Neutrophil (primary cell): ENCODE data around the gene LZTR1.
"Not testable (repeated sequence)": the region's sequence is repeated elsewhere in the genome, so short reads cannot be mapped to it uniquely, and the experiment has no call there.

Experiments
- H3K27ac ChIP-seq: fragments of 200-600 bp; sonication (generic); 2 replicates; pipeline ENCODE4 v1.5.1; 2016; ENCODE audit warnings: mild to moderate bottlenecking, moderate library complexity
- H3K27me3 ChIP-seq: fragments of 200-600 bp; sonication (generic); 2 replicates; pipeline ENCODE4 v1.6.0; 2016; ENCODE audit warnings: mild to moderate bottlenecking
- H3K36me3 ChIP-seq: fragments of 200-600 bp; sonication (generic); 2 replicates; pipeline ENCODE4 v1.5.1; 2017
- H3K4me1 ChIP-seq, 2 experiments: fragments of 200-600 bp in 1 of 2; sonication (generic) in 1 of 2; 1 replicate in 1 of 2; 2 replicates in 1 of 2; pipeline versions ENCODE4 v1.5.1 to v1.6.1; 2013 to 2016; ENCODE audit warnings: low read depth in 1 of 2, low read length in 1 of 2, mild to moderate bottlenecking in 1 of 2, moderate library complexity in 1 of 2; ENCODE audit not compliant: control insufficient read depth in 1 of 2, insufficient read depth in 1 of 2
- H3K4me3 ChIP-seq, 2 experiments: fragments of 200-600 bp in 1 of 2; sonication (generic) in 1 of 2; 1 replicate in 1 of 2; 2 replicates in 1 of 2; pipeline ENCODE4 v1.5.1; 2013 to 2016; ENCODE audit warnings: low read depth in 1 of 2, low read length in 1 of 2, mild to moderate bottlenecking in 1 of 2, moderate library complexity in 1 of 2
- H3K9me3 ChIP-seq: fragments of 200-600 bp; sonication (generic); 2 replicates; pipeline ENCODE4 v1.5.1; 2016
- TF ChIP-seq, protein P1 (sequence below): fragments of 200-600 bp; sonication (generic); IDR thresholded peaks from 2 replicates; pipeline ENCODE4 v1.5.1; 2016; ENCODE audit warnings: antibody characterized with exemption

LZTR1 gene

DNA sequence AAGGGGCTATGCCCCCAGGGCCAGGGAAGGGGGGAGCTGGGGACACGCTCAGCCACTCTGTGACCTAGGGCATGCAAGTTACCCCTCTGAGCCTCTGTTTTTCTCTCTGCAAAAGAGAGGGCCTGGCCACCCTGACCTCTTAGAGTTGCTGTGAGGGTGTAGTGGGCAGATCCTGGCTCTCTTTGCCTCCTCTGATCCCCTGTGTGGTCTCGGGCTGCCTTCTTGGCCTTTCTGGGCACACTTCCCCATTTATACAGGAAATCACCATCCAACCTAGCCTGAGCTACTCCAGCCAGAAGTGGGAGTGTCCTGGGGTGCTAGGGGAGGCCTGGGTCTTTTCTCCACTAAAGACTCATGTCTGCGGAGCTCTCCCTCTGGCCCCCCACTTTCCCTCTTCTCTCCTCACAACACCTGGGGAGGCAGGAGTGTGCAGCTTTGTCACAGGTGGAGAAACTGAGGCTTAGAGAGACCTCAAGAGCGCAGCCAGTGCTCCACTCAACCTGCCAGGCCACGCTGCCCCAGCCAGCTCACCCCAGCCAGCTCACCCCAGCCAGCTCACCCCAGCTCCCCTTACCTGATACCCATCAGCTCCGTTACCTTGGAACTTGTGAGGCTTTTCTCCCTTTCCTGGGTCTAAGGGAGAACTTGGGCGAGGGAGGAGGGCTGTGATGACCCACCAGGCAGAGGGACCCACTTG, 13.7 kb upstream of the LZTR1 start:
- H3K4me3 ChIP-seq: no peak overlapping the region
- no peaks in the 10 kb centered on the region for H3K9me3 ChIP-seq
- H3K36me3 ChIP-seq: no peaks in the 10 kb centered on the region
- peaks cover 32% of the 10 kb centered on the region for H3K27me3 ChIP-seq
- TF ChIP-seq, protein P1, sequence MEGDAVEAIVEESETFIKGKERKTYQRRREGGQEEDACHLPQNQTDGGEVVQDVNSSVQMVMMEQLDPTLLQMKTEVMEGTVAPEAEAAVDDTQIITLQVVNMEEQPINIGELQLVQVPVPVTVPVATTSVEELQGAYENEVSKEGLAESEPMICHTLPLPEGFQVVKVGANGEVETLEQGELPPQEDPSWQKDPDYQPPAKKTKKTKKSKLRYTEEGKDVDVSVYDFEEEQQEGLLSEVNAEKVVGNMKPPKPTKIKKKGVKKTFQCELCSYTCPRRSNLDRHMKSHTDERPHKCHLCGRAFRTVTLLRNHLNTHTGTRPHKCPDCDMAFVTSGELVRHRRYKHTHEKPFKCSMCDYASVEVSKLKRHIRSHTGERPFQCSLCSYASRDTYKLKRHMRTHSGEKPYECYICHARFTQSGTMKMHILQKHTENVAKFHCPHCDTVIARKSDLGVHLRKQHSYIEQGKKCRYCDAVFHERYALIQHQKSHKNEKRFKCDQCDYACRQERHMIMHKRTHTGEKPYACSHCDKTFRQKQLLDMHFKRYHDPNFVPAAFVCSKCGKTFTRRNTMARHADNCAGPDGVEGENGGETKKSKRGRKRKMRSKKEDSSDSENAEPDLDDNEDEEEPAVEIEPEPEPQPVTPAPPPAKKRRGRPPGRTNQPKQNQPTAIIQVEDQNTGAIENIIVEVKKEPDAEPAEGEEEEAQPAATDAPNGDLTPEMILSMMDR: no peak
- no peak overlapping the region for H3K27ac ChIP-seq
- H3K4me1 ChIP-seq: peaks cover 6 to 14% of the 10 kb centered on the region in 2 experiments

DNA sequence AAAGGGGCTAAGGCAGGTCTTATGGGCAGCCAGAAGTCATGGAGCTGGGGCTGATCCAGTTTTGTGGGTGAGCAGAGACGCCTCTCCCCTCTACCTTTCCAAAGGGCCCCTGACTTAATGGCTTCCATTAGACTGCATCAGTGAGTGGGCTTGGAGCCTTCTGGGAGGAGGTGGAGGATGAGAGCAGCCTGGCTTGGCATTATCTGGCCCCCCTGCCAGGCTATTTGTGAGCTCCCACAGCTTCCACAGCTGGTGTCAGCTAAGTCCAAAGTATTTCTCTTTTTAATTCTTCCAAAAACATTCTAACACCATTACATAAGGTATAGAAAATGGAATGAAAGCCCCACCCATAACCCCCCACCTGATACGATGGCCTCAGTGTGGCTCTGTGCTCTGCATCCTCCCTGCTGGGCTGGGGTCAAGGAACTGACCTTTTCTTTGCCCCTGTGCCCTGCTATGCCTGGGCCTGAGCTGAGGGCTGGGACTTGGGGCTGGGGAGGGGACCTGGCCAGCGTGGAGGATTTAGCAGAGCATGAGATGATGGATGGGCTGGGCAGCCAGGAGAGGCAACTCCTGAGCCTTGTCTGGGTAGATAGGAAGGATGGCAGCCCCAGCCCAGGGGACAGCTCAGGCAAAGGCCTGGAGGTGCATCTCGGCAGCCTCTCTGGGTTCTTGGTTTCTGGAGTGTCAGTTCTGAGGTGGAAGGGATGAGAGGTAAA, 11.0 kb upstream of the LZTR1 start:
- no peaks in the 10 kb centered on the region for H3K9me3 ChIP-seq
- peaks cover 5% of the 10 kb centered on the region for H3K27me3 ChIP-seq
- peaks cover 6 to 10% of the 10 kb centered on the region in 2 experiments for H3K4me1 ChIP-seq
- no peak overlapping the region for H3K4me3 ChIP-seq
- TF ChIP-seq, protein P1: no peak
- no peaks in the 10 kb centered on the region for H3K36me3 ChIP-seq
- no peak overlapping the region for H3K27ac ChIP-seq

DNA sequence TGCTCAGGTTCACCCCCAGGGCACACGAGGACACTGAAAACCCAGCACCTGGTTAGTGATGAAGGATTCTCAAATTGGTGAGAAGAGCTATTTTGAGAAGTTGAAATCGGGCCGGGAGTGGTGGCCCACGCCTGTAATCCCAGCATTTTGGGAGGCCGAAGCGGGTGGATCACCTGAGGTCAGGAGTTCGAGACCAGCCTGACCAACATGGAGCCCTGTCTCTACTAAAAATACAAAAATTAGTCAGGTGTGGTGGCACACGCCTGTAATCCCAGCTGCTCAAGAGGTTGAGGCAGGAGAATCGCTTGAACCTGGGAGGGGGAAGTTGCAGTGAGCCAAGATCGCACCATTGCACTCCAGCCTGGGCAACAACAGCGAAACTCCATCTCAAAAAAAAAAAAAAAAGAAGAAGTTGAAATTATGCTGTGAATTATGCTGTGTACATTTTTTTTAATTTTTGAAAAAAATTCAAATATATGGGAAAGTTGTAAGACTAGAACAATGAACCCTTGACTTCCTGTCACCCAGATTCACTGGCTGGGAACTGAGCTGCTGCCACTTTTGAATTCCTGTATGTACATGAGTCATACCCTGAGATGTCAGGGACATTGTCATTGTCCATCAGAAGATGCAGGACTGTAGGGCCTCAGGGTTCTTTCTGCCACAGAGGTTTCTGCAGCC, 9.9 kb upstream of the LZTR1 start:
- H3K27ac ChIP-seq, H3K4me1 ChIP-seq, H3K9me3 ChIP-seq, H3K36me3 ChIP-seq, H3K27me3 ChIP-seq, H3K4me3 ChIP-seq: not testable (repeated sequence)

DNA sequence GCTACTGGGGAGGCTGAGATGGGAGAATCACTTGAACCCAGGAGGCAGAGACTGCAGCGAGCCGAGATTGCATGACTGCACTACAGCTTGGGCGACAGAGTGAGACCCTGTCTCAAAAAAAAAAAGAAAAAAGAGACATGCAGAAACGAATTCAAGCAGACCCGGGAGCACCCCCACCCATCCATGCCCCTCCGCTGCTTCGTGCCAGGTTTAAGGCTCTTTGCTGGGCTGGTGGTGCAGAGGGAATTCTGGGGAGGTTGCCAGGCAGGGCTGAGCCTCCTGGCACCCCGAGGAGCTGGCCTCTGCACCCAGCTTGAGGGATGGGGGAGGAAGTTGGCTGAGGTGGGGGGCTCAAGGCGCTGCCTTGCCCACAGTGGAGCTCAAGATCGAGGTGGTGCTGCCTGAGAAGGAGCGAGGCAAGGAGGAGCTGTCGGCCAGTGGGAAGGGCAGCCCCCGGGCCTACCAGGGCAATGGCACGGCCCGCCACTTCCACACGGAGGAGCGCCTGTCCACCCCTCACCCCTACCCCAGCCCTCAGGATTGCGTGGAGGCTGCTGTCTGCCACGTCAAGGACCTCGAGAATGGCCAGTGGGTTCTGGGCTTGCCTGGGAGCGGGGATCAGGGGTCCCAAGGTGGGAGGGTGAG, 9.0 kb upstream of the LZTR1 start:
- H3K27ac ChIP-seq: no peak overlapping the region

DNA sequence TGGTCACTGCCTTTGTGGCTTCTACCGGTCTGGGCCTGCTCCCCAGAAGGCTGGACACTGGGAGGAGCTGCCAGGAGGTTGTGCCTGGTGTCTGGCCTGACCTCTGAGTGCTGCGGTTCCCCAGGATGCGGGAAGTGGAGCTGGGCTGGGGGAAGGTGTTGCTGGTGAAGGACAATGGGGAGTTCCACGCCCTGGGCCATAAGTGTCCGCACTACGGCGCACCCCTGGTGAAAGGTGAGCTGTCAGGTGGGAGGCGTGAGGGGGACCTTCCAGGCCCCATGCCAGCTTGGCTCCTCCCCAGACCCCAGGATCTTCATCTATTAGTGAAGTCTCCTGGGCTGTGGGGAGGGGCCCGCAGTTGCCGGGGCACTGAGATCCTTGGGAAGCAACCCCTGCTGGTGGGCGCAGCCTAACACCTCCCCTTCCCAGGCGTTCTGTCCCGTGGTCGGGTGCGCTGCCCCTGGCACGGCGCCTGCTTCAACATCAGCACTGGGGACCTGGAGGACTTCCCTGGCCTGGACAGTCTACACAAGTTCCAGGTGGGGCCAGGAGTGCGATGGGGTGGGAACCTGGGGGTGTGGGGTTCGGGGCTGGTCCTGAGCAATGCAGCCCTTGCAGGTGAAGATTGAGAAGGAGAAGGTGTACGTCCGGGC, 8.3 kb upstream of the LZTR1 start:
- no peaks in the 10 kb centered on the region for H3K27me3 ChIP-seq
- no peaks in the 10 kb centered on the region for H3K4me1 ChIP-seq
- TF ChIP-seq, protein P1: no peak
- H3K9me3 ChIP-seq: no peaks in the 10 kb centered on the region
- H3K36me3 ChIP-seq: no peaks in the 10 kb centered on the region
- no peak overlapping the region for H3K27ac ChIP-seq
- H3K4me3 ChIP-seq: no peak overlapping the region

More for the DNA sequence above, 9.0 kb upstream of the LZTR1 start:
- Histone ChIP-seq H3K4me3 (no peak overlapping the region), H3K4me1 (peaks cover 5 to 7% of the 10 kb centered on the region in 2 experiments), H3K9me3 (no peaks in the 10 kb centered on the region), H3K27me3 (no peaks in the 10 kb centered on the region), H3K36me3 (no peaks in the 10 kb centered on the region)
- TF ChIP-seq, protein P1: no peak
